IMR-90 (cell line): ENCODE data around the gene COX6A1.

ENCODE experiments used
- SMC3 ChIP-seq: fragments of 150-350 bp; IDR thresholded peaks from 2 replicates; pipeline ENCODE4 v1.6.1; 2016; ENCODE audit warnings: low read depth, mild to moderate bottlenecking, antibody characterized with exemption, low read length, moderate library complexity
- TF ChIP-seq, protein P1 (sequence below): conservative IDR thresholded peaks from 2 replicates; pipeline ENCODE4 v1.5.1; 2012; ENCODE audit warnings: mild to moderate bottlenecking, low read depth, low read length, improper control_type of control experiment
- TF ChIP-seq, protein P2 (sequence below): fragments of 150-350 bp; IDR thresholded peaks from 2 replicates; pipeline ENCODE4 v1.6.1; 2016; ENCODE audit warnings: low read depth, mild to moderate bottlenecking, low read length, moderate library complexity, borderline replicate concordance

DNA sequence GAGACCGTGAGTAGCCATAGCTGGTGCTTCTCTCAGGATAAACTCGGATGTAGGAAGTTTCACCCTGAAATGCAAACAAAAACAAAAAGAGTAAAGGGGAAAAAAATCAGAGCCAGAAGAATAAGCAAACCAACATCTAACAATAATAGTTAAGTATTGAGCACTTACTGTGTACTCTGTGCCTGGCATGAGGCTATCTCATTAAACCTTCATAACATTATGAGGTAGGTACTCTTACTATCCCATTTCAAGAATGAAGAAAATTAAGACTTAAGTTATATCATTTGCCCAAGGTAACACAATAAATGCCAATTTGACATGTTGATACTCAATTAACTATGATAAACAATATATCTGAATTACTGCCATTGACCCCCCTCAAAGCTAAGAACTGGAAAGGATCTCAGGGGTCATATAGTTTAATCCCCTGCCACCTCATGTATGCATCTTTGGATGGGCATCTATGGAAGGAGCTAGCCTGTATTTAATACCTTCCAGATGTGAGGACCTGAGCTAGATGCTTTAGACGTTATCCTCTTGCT is 24.3 kb downstream of the COX6A1 start:
- TF ChIP-seq, protein P1, sequence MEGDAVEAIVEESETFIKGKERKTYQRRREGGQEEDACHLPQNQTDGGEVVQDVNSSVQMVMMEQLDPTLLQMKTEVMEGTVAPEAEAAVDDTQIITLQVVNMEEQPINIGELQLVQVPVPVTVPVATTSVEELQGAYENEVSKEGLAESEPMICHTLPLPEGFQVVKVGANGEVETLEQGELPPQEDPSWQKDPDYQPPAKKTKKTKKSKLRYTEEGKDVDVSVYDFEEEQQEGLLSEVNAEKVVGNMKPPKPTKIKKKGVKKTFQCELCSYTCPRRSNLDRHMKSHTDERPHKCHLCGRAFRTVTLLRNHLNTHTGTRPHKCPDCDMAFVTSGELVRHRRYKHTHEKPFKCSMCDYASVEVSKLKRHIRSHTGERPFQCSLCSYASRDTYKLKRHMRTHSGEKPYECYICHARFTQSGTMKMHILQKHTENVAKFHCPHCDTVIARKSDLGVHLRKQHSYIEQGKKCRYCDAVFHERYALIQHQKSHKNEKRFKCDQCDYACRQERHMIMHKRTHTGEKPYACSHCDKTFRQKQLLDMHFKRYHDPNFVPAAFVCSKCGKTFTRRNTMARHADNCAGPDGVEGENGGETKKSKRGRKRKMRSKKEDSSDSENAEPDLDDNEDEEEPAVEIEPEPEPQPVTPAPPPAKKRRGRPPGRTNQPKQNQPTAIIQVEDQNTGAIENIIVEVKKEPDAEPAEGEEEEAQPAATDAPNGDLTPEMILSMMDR = no peak
- no peak for TF ChIP-seq SMC3
- TF ChIP-seq, protein P2, sequence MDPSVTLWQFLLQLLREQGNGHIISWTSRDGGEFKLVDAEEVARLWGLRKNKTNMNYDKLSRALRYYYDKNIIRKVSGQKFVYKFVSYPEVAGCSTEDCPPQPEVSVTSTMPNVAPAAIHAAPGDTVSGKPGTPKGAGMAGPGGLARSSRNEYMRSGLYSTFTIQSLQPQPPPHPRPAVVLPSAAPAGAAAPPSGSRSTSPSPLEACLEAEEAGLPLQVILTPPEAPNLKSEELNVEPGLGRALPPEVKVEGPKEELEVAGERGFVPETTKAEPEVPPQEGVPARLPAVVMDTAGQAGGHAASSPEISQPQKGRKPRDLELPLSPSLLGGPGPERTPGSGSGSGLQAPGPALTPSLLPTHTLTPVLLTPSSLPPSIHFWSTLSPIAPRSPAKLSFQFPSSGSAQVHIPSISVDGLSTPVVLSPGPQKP = no peak
